ENCODE data around the gene AP2S1.
"Not testable (repeated sequence)": the region's sequence is repeated elsewhere in the genome, so short reads cannot be mapped to it uniquely, and the experiment has no call there.

Gene AP2S1

GRCh38 chr19:46839752-46840497 is 10.7 kb downstream of the AP2S1 start:
- no peak for DNase-seq

DNA sequence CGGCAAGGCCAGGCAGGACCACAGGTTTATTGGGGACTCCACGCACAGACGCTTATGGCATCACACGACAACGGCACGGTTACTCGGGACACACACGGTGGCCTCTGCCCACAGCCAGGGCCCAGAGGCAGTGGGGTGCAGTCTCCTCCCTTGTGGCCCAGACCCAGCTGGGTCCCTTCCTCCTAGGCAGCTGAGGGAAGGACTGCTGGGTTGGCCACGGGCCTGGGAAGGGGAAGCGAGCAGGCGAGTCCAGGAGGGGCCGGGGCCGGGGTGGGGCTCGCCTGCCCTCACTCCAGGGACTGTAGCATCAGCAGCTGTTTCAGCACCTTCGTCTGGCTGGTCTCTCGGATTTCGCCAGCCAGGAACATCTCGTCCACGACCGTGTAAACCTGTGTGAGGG is 12.5 kb downstream of the AP2S1 start:
- DNase-seq: no peak

DNA sequence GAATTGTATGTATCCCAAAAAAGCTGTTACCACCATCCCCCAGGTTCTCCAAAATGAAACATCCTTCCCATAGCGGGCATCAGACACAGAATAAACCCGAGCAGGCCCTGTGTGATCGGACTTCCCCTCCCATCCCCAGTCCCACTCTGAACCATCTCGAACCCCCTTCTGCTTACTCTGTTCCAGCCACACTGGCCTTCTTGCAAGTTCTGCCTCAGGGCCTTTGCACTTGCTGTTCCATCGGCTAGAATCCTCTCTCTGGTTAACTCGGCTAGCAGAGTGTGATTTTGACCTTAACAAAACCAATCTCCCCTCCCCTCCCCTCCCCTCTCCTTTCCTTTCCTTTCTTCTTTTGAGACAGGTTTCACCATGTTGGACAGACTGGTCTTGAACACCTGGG is 15.7 kb downstream of the AP2S1 start:
- no peak for DNase-seq

- DNase-seq: no peak
Observed at GRCh38 chr19:46834121-46834520, 16.5 kb downstream of the AP2S1 start.

- DNase-seq: no peak
Observed at GRCh38 chr19:46830864-46831263, 19.8 kb downstream of the AP2S1 start.

DNA sequence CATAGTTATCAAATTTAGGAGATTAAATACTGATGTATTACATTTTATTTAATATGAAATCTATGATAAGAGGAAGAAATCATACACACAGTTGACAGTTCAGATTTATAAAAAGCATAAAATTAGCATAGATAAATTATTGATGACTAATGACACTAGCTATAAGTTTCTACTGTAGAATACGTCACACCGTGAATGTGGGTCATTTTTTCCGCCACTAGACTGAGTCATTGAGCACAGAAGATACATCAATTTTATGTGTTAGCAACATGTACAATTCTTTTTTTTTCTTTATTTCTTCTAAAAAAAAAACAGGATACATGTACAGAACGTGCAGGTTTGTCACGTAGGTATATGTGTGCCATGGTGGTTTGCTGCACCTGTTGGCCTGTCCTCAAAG is 22.2 kb downstream of the AP2S1 start:
- peak; percentile 63 for DNase-seq

- no peak for DNase-seq
Observed at GRCh38 chr19:46825731-46826055, 25.0 kb downstream of the AP2S1 start.

GRCh38 chr19:46824890-46825730 is 25.5 kb downstream of the AP2S1 start:
- no peak for DNase-seq

- DNase-seq: no peak
Observed at GRCh38 chr19:46823049-46823448, 27.6 kb downstream of the AP2S1 start.

DNA sequence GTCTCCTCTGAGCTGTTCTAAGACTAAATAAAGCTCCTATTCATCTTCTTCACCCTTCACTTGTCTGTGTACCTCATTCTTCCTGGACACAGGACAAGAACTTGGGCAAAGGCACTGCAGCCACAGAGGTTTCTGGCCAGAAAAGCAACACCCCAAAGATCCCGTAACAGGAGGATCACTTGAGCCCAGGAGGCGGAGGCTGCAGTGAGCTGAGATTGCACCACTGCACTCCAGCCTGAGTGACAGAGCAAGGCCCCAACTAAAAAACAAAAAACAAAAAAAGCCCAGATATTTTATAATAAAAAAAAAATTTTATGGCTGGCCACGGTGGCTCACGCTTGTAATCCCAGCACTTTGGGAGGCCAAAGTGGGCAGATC is 28.2 kb downstream of the AP2S1 start:
- not testable (repeated sequence) for DNase-seq

DNA sequence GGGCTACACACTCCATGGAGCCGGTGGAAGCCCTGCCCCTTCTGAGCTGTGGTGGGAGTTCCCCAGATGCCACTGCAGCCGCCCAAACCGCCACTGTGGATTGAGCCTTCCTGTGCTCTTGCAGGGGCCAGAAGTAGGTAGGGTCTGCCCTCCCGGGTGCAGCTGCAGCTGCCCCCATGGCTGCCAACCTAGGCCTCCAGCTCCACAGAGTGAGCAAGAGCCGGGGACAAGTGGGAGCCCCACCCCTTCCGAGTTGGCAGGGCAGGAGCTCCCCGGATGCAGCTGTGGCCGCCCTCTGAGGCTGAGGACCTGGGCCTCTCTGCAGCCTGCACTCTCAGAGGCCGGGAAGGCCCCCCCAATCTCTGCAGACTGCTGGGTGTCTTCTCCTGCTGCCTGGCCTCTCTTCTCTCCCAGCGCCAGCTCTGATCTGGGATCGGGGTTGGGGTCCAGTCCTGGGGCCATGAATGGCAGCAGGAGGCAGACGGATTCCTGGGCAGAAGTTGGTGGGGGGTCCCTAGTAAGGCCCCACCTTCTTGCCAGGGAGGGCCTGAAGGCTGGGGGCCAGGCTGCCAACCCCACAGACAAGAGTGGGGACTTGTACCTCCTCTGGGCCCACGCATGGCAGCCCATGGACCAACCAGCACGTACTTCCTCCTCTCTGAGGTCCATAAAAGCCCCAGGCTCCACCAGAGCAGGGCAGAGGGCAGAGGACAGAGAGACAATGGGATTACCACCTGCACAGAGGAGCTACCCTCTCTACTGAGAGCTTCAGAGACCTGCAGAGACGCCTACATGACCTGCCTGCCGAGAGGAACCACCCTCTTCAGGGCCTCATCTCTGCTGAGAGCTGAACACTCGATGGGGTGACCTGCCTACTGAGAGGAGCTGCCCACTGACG is 28.9 kb downstream of the AP2S1 start:
- DNase-seq: peak; percentile 53

DNA sequence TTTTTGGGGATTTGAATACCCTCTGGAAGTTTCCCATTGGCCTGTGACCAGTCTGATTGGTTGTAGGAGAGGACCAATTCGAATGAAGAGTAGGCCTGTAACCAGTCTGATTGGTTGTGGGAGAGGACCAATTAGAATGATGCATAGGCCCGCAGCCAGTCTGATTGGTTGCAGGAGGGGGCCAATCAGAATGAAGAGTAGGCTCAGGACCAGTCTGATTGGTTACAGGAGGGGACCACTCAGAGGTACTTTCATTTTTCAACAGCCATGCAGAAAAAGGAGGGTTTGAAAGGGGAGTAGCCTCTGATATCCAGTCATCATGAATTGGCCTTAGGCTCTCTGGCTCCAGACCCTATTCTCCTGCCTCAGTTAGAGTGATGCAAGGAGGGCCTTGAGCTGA is 31.8 kb downstream of the AP2S1 start:
- DNase-seq: no peak

GRCh38 chr19:46815833-46816627 is 34.6 kb downstream of the AP2S1 start:
- DNase-seq: no peak

GRCh38 chr19:46813839-46814358 is 36.7 kb downstream of the AP2S1 start:
- DNase-seq: no peak

- no peak for DNase-seq
Observed at GRCh38 chr19:46812977-46813838, 37.4 kb downstream of the AP2S1 start.

DNA sequence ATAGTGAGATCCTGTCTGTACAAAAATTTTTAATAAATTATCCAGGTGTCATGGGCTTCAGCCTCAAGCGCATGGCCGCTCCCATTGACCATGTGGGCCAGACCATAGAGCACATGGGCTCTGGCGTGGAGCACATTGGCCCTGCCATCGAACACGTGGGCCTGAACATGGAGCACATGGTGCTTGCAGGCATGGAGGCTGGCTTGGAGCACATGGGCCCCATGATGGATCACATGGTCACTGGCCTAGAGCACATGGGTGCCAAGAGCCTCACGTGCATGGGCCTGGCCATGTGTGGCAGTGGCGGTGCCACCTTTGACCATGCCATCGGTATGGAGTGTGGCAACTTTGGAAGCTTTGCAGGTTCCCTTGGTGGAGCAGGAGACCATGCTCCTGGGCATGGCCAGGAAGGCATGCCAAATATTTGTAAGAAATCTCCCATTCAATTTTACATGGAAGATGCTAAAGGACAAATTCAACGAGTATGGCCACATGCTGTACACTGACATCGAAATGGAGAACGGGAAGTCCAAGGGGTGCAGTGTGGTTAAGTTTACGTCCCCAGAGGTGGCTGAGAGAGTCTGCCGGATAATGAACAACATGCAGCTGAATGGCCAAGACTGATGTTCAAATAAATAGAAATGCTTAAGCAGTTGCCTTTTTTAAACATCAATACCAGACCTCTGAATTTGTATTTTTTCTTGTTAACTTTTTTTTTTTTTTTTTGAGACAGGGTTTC is 40.9 kb downstream of the AP2S1 start:
- DNase-seq: no peak

DNA sequence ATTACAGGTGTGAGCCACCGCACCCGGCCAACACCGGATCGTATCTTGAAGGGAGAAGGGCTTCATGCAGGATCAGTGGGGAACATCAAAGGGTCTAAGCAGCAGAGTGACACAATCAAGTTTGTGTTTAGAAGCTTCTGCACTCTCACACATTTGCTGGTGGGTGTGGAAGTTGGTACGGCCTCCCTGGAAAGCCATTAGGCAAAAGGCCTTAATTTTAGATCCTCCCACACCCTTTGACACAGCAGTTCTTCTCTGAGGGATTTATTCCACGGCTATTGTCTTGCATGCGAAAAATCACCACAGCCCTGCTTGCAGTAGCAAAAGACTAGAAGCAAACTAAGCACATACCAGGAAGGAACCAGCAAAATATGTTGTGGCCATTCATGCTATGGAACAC is 44.0 kb downstream of the AP2S1 start:
- DNase-seq: no peak

DNA sequence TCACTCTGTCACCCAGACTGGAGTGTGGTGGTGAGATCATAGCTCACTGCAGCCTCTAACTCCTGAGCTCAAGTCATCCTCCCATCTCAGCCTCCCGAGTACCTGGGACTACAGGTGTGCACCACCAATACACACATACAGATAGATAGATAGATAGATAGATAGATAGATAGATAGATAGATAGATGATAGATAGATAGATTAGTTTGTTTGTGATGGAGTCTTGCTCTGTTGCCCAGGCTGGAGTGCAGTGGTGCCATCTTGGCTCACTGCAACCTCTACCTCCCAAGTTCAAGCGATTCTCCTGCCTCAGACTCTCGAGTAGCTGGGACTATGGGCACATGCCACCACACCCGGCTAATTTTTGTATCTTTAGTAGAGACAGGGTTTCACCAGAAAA is 46.2 kb downstream of the AP2S1 start:
- not testable (repeated sequence) for DNase-seq

DNA sequence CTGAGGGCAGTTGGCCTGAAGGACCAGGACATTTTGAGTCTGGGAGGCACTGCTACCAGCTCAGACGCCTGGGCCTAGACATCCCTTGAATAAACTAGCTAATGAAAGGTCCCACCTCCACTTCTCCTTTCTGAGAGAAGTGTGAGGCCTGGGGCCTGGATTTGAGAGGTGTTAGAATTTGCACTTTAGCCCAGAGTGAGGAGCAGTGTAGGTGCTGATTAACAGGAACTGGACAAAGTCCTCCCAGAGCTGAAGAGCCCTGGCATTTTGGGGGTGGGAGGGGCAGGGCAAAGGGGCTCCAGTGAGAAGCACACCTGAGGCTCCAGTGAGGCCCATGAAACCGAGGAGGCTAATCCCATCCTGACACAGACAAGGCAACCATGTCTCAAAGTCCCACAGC is 47.1 kb downstream of the AP2S1 start:
- no peak for DNase-seq

GRCh38 chr19:46802152-46802551 is 48.5 kb downstream of the AP2S1 start:
- DNase-seq: no peak

GRCh38 chr19:46798713-46799112 is 51.9 kb downstream of the AP2S1 start:
- no peak for DNase-seq

Data from activated CD8-positive, alpha-beta memory T cell treated with anti-CD3 and anti-CD28 coated beads, Interleukin-2, amount 50 U/mL, for 4 hours (primary cell).